Mesenteric fat pad (tissue), 1 donor: ENCODE results near the gene PCDHB8. TPM values are rescaled to one million over a fixed set of nuclear protein-coding genes. Genes with fewer than 3 reads are reported as not detected.
"Not testable (repeated sequence)": the region's sequence is repeated elsewhere in the genome, so short reads cannot be mapped to it uniquely, and the experiment has no call there.

Source experiments
- DNase-seq: peaks from one replicate; pipeline ENCODE4 v3.0.0-alpha.2; 2020; ENCODE audit warnings: low spot score
- long read RNA-seq: library from polyadenylated mRNA; unstranded; transcript quantifications from one replicate; pipeline ENCODE4 v2.0.0, GENCODE V29; 2020
- total RNA-seq: library from RNA; stranded (reverse); fragmentation: NEBNext Ultra II Directional; extraction: Animal tissue kit (Norgen Biotek cat#: 25700); gene quantifications from one replicate; pipeline ENCODE4 v1.2.1, GENCODE V29; 2021
- donor health status: DM: yes; HTN: yes; CAD: no.

PCDHB8 gene
- 2.4 TPM for total RNA-seq
- long read RNA-seq = 0 reads

GRCh38 chr5:141177577-141178191 is at the start of gene PCDHB8:
TSS of gene PCDHB8 (plus strand) at chr5:141177790. CDS start at chr5:141178035, 245 bp downstream.
- not testable (repeated sequence) for DNase-seq

- no peak for DNase-seq
Observed at GRCh38 chr5:141135030-141135717, 42.4 kb upstream of the PCDHB8 start, which contains the start of gene PCDHB5. TSS of gene PCDHB5 (plus strand) at chr5:141135206. CDS start at chr5:141135435, 229 bp downstream.

GRCh38 chr5:141135718-141136266 is 41.8 kb upstream of the PCDHB8 start:
- DNase-seq = no peak

GRCh38 chr5:141137346-141137745 is 40.2 kb upstream of the PCDHB8 start:
- not testable (repeated sequence) for DNase-seq

- DNase-seq = no peak
Observed at GRCh38 chr5:141149812-141150211, 27.8 kb upstream of the PCDHB8 start, which contains the start of gene PCDHB6. TSS of gene PCDHB6 (plus strand) at chr5:141150057. CDS start at chr5:141150258, 201 bp downstream.

GRCh38 chr5:141150224-141150992 is 27.2 kb upstream of the PCDHB8 start:
- DNase-seq = no peak

- DNase-seq = no peak
Observed at GRCh38 chr5:141150993-141151325, 26.6 kb upstream of the PCDHB8 start.

GRCh38 chr5:141151632-141152031 is 26.0 kb upstream of the PCDHB8 start:
- not testable (repeated sequence) for DNase-seq

GRCh38 chr5:141152096-141152495 is 25.5 kb upstream of the PCDHB8 start:
- not testable (repeated sequence) for DNase-seq

GRCh38 chr5:141155540-141156374 is 21.8 kb upstream of the PCDHB8 start:
- no peak for DNase-seq

GRCh38 chr5:141157356-141157755 is 20.2 kb upstream of the PCDHB8 start:
- not testable (repeated sequence) for DNase-seq

- not testable (repeated sequence) for DNase-seq
Observed at GRCh38 chr5:141157901-141158300, 19.7 kb upstream of the PCDHB8 start.

GRCh38 chr5:141172381-141173204 is 5.0 kb upstream of the PCDHB8 start, which contains the start of gene PCDHB7:
TSS of gene PCDHB7 (plus strand) at chr5:141172644. CDS start at chr5:141172836, 192 bp downstream.
- DNase-seq = no peak

GRCh38 chr5:141174291-141175104 is 3.1 kb upstream of the PCDHB8 start:
- not testable (repeated sequence) for DNase-seq

- no peak for DNase-seq
Observed at GRCh38 chr5:141175933-141176332, 1.7 kb upstream of the PCDHB8 start.

- not testable (repeated sequence) for DNase-seq
Observed at GRCh38 chr5:141179371-141179770, 1.8 kb downstream of the PCDHB8 start.

- not testable (repeated sequence) for DNase-seq
Observed at GRCh38 chr5:141179876-141180275, 2.3 kb downstream of the PCDHB8 start.

- DNase-seq = no peak
Observed at GRCh38 chr5:141180313-141180712, 2.7 kb downstream of the PCDHB8 start.

- no peak for DNase-seq
Observed at GRCh38 chr5:141182248-141182647, 4.7 kb downstream of the PCDHB8 start, which contains the start of gene PCDHB16. TSS of gene PCDHB16 (plus strand) at chr5:141182387. CDS start at chr5:141182560, 173 bp downstream.
